Measurements from ENCODE around the gene ADD3.

The ADD3 gene

DNA sequence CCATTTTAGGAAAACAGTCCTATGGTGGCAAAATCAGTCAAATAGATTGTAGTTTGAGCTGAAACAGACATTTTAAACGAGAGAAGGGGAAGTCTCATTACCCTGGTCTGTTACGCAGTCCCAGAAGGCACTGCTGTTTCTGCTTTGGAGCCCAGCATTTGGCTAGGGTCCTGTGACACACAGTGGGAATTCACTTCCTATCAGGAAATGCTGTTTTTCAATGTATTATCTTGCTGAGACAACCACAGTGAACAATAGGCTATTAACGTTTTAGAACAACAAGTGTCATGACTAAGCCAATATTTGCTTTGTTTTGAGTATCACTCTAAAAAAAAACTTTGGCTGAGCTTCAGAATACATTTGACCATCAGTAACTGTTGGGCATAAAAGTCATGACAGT lies 74.1 kb downstream of the ADD3 start:
- Histone ChIP-seq H2AFZ (ENCODE audit: low read length) (0 out of 2 replicates have a peak overlapping the region, but pooled peaks have one; percentile 1), H3K4me3 (ENCODE audit: low read length, poor library complexity, severe bottlenecking) (peak overlapping the region; percentile 59), H3K4me2 (ENCODE audit: low read depth, low read length, poor library complexity, severe bottlenecking) (peak overlapping the region; percentile 78), H3K9me3 (ENCODE audit: insufficient read depth, low read depth, low read length) (no peaks in the 10 kb centered on the region), H3K4me1 (ENCODE audit: insufficient read depth, low read length, poor library complexity, severe bottlenecking) (peaks cover 74% of the 10 kb centered on the region), H3F3A (ENCODE audit: low read depth) (peaks cover 5% of the 10 kb centered on the region; the same call in 1 of the 2 replicates), H4K20me1 (ENCODE audit: insufficient read depth, low read length, poor library complexity, severe bottlenecking) (no peaks in the 10 kb centered on the region), H3K36me3 (ENCODE audit: insufficient read depth, low read length) (no peaks in the 10 kb centered on the region), H3K79me2 (ENCODE audit: insufficient read depth, low read length) (peaks cover 93% of the 10 kb centered on the region), H3K9ac (ENCODE audit: low read depth, low read length, poor library complexity, severe bottlenecking) (peak overlapping the region; percentile 56), H3K27me3 (ENCODE audit: insufficient read depth, low read length, poor library complexity, severe bottlenecking) (no peaks in the 10 kb centered on the region), H3K9me2 (replicated peaks; ENCODE audit: low read depth, low read length) (no peaks in the 10 kb centered on the region)
- no peak for TF ChIP-seq EZH2phosphoT487 (IDR thresholded peaks at IDR 0.05; ENCODE audit: borderline replicate concordance)
- TF ChIP-seq, protein P1, sequence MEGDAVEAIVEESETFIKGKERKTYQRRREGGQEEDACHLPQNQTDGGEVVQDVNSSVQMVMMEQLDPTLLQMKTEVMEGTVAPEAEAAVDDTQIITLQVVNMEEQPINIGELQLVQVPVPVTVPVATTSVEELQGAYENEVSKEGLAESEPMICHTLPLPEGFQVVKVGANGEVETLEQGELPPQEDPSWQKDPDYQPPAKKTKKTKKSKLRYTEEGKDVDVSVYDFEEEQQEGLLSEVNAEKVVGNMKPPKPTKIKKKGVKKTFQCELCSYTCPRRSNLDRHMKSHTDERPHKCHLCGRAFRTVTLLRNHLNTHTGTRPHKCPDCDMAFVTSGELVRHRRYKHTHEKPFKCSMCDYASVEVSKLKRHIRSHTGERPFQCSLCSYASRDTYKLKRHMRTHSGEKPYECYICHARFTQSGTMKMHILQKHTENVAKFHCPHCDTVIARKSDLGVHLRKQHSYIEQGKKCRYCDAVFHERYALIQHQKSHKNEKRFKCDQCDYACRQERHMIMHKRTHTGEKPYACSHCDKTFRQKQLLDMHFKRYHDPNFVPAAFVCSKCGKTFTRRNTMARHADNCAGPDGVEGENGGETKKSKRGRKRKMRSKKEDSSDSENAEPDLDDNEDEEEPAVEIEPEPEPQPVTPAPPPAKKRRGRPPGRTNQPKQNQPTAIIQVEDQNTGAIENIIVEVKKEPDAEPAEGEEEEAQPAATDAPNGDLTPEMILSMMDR (conservative IDR thresholded peaks at IDR 0.05; ENCODE audit: low read length), result no peak

DNA sequence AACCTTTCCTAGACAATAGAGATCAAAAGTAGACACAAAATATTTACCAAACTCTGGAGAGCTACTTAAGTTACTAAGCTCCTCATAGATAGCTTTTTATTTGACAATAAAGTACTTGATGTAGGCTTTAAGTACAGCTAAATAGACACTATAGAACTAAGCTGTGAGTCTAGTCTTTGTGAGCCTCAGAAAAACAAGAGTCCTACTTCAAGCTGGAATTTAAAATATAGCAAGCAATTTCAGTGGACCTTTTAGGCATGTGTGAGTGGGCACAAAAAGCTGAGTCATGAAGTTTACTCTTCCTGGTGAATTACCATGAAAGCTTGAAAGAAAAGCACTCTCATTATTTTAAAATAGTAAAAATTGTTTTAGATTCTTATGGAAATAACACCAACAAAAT lies 76.1 kb downstream of the ADD3 start:
- Histone ChIP-seq H3K79me2 (ENCODE audit: insufficient read depth, low read length) (peaks cover 94% of the 10 kb centered on the region), H3K9ac (ENCODE audit: low read depth, low read length, poor library complexity, severe bottlenecking) (peak overlapping the region; percentile 44), H3K9me2 (replicated peaks; ENCODE audit: low read depth, low read length) (no peaks in the 10 kb centered on the region), H3F3A (ENCODE audit: low read depth) (no peaks in the 10 kb centered on the region; the same call in 1 of the 2 replicates), H3K9me3 (ENCODE audit: insufficient read depth, low read depth, low read length) (no peaks in the 10 kb centered on the region), H4K20me1 (ENCODE audit: insufficient read depth, low read length, poor library complexity, severe bottlenecking) (no peaks in the 10 kb centered on the region), H3K4me1 (ENCODE audit: insufficient read depth, low read length, poor library complexity, severe bottlenecking) (peaks cover 57% of the 10 kb centered on the region), H3K4me2 (ENCODE audit: low read depth, low read length, poor library complexity, severe bottlenecking) (peak overlapping the region; percentile 49), H3K4me3 (ENCODE audit: low read length, poor library complexity, severe bottlenecking) (peak overlapping the region; percentile 19), H3K36me3 (ENCODE audit: insufficient read depth, low read length) (no peaks in the 10 kb centered on the region), H3K27me3 (ENCODE audit: insufficient read depth, low read length, poor library complexity, severe bottlenecking) (no peaks in the 10 kb centered on the region), H2AFZ (ENCODE audit: low read length) (no peak overlapping the region)
- TF ChIP-seq EZH2phosphoT487 (IDR thresholded peaks at IDR 0.05; ENCODE audit: borderline replicate concordance), result no peak
- TF ChIP-seq, protein P1 (conservative IDR thresholded peaks at IDR 0.05; ENCODE audit: low read length), result no peak

DNA sequence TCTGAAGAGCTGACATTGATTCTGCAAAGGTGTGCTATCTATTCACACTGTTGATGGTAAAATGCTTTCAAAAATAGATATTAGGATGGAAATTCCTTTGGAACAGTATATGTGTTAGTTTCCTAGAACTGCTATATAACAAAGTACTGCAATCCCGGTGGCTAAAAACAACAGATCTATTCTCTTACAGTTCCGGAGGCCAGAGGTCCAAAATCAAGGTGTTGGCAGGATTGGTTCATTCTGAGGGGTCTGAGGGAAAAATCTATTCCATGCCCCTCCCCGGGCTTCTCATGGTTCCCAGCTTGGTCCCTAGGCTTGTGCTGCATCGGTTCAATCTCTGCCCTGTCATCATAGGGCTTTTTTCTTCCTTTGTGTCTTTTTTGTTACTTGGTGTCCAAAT lies 79.9 kb downstream of the ADD3 start:
- Histone ChIP-seq H3K4me3 (ENCODE audit: low read length, poor library complexity, severe bottlenecking) (no peak overlapping the region), H3K9me2 (replicated peaks; ENCODE audit: low read depth, low read length) (no peaks in the 10 kb centered on the region), H3K79me2 (ENCODE audit: insufficient read depth, low read length) (peaks cover 89% of the 10 kb centered on the region), H3K4me2 (ENCODE audit: low read depth, low read length, poor library complexity, severe bottlenecking) (no peak overlapping the region), H3K36me3 (ENCODE audit: insufficient read depth, low read length) (no peaks in the 10 kb centered on the region), H3K9me3 (ENCODE audit: insufficient read depth, low read depth, low read length) (no peaks in the 10 kb centered on the region), H3K4me1 (ENCODE audit: insufficient read depth, low read length, poor library complexity, severe bottlenecking) (peaks cover 26% of the 10 kb centered on the region), H2AFZ (ENCODE audit: low read length) (no peak overlapping the region), H3K27me3 (ENCODE audit: insufficient read depth, low read length, poor library complexity, severe bottlenecking) (no peaks in the 10 kb centered on the region), H4K20me1 (ENCODE audit: insufficient read depth, low read length, poor library complexity, severe bottlenecking) (no peaks in the 10 kb centered on the region), H3F3A (ENCODE audit: low read depth) (no peaks in the 10 kb centered on the region), H3K9ac (ENCODE audit: low read depth, low read length, poor library complexity, severe bottlenecking) (no peak overlapping the region)
- TF ChIP-seq EZH2phosphoT487 (IDR thresholded peaks at IDR 0.05; ENCODE audit: borderline replicate concordance), result no peak
- TF ChIP-seq, protein P1 (conservative IDR thresholded peaks at IDR 0.05; ENCODE audit: low read length), result no peak
